Measurements from ENCODE around the gene TMEM254. TPM values are rescaled to one million over a fixed set of nuclear protein-coding genes. Genes with fewer than 3 reads are reported as not detected.

Gene TMEM254
- total RNA-seq, 4 donors from 2014 or later = 7.8 to 15.1 (median 13.2) TPM

GRCh38 chr10:80100116-80100515, 21.7 kb downstream of the TMEM254 start:
- TF ChIP-seq POLR2A (IDR thresholded peaks at IDR 0.05) (no peak), EP300 (IDR thresholded peaks at IDR 0.05) (no peak), POLR2AphosphoS5 (IDR thresholded peaks at IDR 0.05) (no peak), CTCF (IDR thresholded peaks at IDR 0.05) (no peak)
- H3K36me3 ChIP-seq = no peaks in the 10 kb centered on the region
- peaks cover 4 to 17% (median 5%) of the 10 kb centered on the region in 3 donors for H3K4me1 ChIP-seq
- no peaks in the 10 kb centered on the region for H3K9me3 ChIP-seq
- WGBS, 2 donors (ENCODE audit: low coverage in 1 of 2) = 85 to 96% methylated on average over 7 to 9 of the region's 9 CpGs
- H3K27ac ChIP-seq = no peak overlapping the region
- H3K4me3 ChIP-seq = no peak overlapping the region
- no peak for ATAC-seq
- H3K27me3 ChIP-seq = no peaks in the 10 kb centered on the region

DNA sequence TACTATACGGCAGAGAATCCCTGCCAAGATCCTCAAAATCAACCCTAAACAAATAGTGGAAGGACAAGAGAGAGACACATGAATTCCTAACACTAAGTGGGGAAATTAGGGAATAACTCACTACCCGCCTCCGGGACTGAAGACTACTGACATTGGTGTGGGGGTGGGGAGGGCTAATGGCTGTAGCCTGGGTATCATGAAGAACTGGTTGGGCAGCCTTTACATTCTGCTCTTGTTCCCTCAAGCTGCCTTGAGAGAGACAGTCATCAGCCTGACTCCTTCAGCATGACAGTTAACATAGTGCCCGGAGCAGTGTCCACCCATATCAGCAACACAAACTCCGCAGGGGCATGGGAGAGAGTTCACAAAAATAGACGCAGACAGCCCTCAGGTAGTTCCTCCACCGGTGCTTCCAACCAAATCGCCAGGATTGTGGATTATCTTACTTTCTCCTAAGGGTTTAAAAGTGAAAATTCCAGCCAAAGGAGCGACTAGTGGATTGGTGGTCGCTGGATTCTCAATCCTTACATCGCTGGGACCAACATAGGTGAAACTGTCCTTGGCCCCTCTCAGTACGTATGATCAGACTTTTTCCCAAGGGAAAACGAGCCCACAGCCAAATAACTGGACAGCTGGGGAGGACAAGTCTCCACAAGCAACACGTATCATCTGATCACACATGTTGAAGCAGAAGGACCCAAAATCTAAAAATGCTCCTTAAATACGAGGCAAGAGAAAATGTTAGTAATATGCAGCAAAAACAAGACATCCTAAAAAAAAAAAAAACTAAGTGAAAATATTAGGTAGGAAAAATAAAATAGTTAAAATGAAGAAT, 22.6 kb downstream of the TMEM254 start:
- H3K4me1 ChIP-seq = peaks cover 4 to 21% (median 5%) of the 10 kb centered on the region in 3 donors
- WGBS, 2 donors (ENCODE audit: low coverage in 1 of 2) = 83 to 100% methylated on average over 5 to 10 of the region's 15 CpGs
- H3K4me3 ChIP-seq = no peak overlapping the region
- ATAC-seq = no peak
- no peaks in the 10 kb centered on the region for H3K9me3 ChIP-seq
- H3K36me3 ChIP-seq = no peaks in the 10 kb centered on the region
- no peaks in the 10 kb centered on the region for H3K27me3 ChIP-seq
- TF ChIP-seq EP300 (IDR thresholded peaks at IDR 0.05) = no peak
- TF ChIP-seq CTCF (IDR thresholded peaks at IDR 0.05) = no peak
- TF ChIP-seq POLR2AphosphoS5 (IDR thresholded peaks at IDR 0.05) = no peak
- TF ChIP-seq POLR2A (IDR thresholded peaks at IDR 0.05) = no peak
- H3K27ac ChIP-seq = no peak overlapping the region

DNA sequence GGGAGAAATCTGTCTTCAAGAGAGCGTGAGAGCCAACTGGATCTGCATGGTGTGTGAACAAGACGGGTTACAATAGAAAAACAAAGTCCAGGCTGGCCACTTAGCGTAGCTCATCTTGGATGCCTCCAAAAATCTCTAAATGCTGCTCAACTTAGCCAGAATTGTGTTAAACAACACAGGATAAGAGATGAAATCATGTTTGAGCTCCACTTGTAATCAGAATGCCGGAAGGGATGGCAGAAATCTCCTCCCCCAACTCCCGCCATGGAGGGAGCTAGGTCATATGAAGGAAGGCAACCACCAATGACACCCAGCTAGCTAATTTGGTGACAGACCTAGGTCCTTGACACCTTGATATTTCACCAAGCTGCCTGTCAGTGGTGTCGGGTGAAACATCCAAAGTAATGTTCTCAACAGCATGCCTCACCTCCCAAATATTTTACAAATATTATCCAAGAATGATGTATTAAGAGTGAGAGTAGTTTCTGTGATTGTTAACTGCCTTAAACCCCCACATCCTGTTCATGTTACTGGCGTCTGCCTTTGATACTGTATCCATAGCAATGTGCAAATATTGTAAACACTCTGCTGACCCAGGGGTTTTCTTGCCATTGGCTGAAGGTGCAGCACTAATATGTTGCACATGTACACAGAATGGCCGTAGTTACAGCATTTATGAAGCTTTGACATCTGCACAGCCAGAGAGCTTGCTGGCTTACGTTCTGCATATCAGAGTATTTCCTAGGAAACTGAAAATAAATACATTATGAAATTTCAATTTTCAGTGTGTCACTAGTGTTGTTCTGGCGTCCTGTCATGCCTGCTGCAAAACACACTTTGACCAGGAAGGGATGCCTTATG, 25.8 kb downstream of the TMEM254 start:
- WGBS, 2 donors (ENCODE audit: low coverage in 1 of 2) = 15 to 19% methylated on average over 9 to 10 of the region's 10 CpGs
- H3K4me1 ChIP-seq = peaks cover 4 to 21% (median 5%) of the 10 kb centered on the region in 3 donors
- H3K36me3 ChIP-seq = no peaks in the 10 kb centered on the region
- TF ChIP-seq CTCF (IDR thresholded peaks at IDR 0.05) (no peak), POLR2A (IDR thresholded peaks at IDR 0.05) (no peak), EP300 (IDR thresholded peaks at IDR 0.05) (no peak), POLR2AphosphoS5 (IDR thresholded peaks at IDR 0.05) (peak; percentile 9)
- no peak overlapping the region for H3K4me3 ChIP-seq
- peak; percentile 88 for ATAC-seq
- peak overlapping the region; percentile 62 to 75 (median 70) for H3K27ac ChIP-seq
- peaks cover 0 to 14% (median 0%) of the 10 kb centered on the region in 3 donors for H3K9me3 ChIP-seq
- no peaks in the 10 kb centered on the region for H3K27me3 ChIP-seq

DNA sequence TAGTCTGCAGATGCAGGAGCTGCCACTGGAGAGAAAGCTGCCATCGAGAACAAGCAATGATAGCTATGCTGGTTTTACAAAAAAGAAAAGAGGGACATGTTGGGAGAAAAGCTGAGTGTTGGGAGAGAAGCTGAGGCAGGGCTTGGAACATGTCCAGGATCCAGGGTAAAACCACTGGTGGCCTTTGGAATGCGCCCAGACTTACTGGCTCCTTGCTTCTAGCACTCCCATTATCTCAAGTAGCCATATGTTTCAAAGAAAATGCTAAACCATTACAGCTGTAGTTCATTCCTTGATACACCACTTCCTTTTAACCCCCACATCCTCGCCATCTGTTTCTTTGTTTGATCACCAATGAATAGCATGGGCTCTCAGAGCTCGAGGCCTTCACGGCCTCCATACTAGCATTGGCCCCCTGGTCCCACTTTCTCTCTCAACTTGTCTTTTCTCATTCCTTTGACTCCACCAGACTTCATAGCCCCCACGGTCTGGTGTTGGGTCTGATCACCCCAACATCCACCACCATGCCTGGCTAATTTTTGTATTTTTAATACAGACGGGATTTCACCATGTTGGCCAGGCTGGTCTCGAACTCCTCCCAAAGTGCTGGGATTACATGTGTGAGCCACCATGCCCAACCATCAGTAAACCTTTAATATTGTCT, 30.2 kb downstream of the TMEM254 start:
- H3K27me3 ChIP-seq = no peaks in the 10 kb centered on the region
- H3K4me1 ChIP-seq = peaks cover 4 to 25% (median 5%) of the 10 kb centered on the region in 3 donors
- 92 to 94% methylated on average over 2 to 7 of the region's 8 CpGs for WGBS, 2 donors (ENCODE audit: low coverage in 1 of 2)
- H3K36me3 ChIP-seq = no peaks in the 10 kb centered on the region
- peaks cover 0 to 19% (median 0%) of the 10 kb centered on the region in 3 donors for H3K9me3 ChIP-seq
- no peak for ATAC-seq
- H3K4me3 ChIP-seq = no peak overlapping the region
- no peak for TF ChIP-seq EP300 (IDR thresholded peaks at IDR 0.05)
- no peak for TF ChIP-seq CTCF (IDR thresholded peaks at IDR 0.05)
- TF ChIP-seq POLR2A (IDR thresholded peaks at IDR 0.05) = no peak
- no peak for TF ChIP-seq POLR2AphosphoS5 (IDR thresholded peaks at IDR 0.05)
- no peak overlapping the region for H3K27ac ChIP-seq

Data from gastroesophageal sphincter (tissue), 4 donors.